GM21737 (cell line): ENCODE data around the gene OSBPL9.

Source experiments
- ATAC-seq: cut with Tn5 transposase; IDR thresholded peaks from one replicate; pipeline ENCODE4 v1.9.1; 2021; ENCODE audit warnings: mild to moderate bottlenecking, moderate library complexity; ENCODE audit not compliant: unreplicated experiment

OSBPL9 gene

DNA sequence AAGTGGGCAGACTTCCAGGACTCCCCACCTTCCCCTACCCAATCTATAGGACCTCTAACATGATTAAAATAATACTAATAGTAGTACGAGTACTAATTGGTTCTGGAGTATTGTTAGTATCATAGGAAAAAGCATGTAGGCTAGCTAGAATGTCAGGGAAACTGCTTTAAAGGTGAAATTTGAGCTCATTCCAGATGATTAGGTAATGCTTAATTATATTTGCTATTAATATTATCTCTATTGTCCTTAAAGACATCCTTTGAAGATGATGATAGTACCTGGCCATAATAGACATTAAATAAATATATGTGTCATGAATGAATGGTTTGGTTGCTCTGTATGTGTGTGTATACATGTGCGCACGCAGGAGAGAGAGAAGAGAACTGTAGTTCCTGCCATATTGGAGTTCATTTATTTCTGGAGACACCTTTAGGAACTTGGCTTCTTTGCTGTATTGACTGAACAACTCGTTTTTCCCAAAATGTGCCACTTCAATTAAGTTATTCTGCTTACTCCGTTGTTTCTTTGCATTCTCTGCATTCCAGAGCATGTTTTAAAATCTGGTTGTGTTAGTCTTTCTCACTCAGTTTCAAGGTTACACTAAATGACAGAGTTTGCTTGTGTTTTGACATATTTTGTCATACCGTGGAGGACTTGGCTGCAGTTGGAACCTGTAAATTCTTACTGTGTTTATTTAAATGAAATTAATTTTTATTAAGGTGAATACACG lies 117.1 kb downstream of the OSBPL9 start:
- no peak for ATAC-seq

DNA sequence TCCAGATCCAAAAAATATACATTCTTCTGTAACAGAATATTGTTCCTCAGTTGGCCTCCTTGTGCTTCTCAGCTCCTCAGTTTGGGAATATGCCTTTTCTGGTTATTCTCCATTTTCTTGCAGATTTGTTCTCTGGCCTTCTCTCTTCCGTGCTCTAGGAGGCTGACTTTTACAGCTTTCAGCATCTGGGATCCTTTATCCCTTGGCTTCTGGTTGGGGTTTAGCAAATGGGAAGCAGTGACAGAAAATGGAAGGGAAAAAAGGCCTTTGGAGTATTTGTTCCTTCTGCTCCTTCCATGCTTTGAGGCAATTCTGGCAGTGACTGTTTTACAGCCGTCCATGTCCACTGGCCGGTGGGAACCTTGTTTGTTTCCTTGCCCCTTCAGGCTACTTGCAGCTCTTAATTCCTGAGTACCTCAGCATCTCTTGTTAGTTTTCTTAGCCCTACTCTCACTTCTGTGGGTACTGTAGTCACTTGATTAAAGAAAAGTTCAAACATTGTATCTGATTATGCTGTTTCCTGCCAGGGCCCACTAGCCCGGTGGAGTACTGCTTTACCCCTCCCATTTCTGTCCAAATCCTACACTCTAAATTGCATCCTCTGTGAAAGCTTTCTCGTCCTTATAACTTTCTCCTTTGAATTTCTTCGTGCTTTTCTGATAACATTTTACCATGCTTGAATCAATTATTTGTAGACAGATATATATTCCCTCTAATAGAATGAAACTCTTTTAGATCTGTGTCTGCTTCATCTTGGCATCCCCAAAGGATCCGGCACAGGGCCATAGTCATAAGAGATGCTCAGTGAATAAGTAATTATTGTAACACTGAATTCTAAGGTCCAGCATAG lies 118.2 kb downstream of the OSBPL9 start:
- ATAC-seq, result no peak

DNA sequence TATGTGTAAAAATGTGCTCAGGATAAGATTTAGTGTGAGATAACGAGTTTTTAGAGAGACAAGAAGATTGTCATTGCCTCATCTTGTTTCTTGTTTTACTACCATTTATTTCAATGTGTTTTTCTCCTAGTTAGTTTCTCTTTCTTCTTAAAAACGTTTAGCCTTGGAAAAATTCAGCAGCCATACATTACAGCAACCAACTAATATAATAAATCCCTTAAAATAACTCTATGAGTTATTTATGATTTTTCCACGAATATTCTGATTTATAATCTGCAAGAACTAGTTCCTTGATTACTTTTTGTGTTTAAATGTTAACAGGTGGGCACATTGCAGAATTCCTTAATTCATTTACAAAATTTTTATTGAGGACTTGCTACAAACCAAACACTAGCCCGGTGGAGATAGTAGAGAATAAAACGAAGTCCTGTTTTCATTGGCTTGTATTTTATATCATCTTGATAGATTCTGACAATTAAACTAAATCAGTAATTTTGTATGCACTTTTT lies 118.9 kb downstream of the OSBPL9 start:
- no peak for ATAC-seq

GRCh38 chr1:51736702-51737101 lies 119.8 kb downstream of the OSBPL9 start:
- ATAC-seq, result no peak

DNA sequence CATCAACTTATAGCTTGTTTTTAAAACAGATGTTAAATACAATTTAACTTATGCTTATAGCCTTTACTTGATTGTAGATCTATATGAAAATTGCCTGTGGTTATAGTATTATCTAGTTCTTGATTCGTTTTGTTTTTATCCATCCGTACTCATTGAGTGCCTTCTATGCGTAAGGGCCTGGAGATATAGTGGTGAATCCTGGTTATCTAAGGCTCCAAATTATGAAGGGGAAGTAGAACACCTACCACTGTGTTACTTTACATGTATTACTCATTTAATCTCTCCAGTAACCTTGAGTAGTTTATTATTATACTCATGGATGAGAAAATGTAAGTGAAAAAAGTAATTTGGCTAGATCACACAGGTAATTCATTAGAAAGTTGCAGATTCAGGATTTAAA lies 121.8 kb downstream of the OSBPL9 start:
- no peak for ATAC-seq

- no peak for ATAC-seq
These were observed 123.8 kb downstream of the OSBPL9 start for GRCh38 chr1:51740652-51741051.

GRCh38 chr1:51741121-51741681 lies 124.3 kb downstream of the OSBPL9 start:
- no peak for ATAC-seq

GRCh38 chr1:51744506-51745303 lies 127.8 kb downstream of the OSBPL9 start:
- ATAC-seq, result no peak

DNA sequence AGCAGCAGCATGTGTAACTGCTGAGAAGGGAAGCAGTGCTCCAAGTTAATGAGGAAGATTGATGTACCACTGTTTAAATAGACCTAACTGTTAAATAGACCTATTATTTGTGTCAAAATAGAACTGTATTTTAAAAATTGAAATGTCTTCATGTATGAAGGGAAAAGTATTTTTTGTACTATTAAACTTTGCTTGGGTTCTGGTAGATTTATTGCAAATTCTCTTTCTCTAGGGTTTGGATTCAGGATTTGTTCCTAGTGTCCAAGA lies 128.3 kb downstream of the OSBPL9 start:
- ATAC-seq, result no peak

DNA sequence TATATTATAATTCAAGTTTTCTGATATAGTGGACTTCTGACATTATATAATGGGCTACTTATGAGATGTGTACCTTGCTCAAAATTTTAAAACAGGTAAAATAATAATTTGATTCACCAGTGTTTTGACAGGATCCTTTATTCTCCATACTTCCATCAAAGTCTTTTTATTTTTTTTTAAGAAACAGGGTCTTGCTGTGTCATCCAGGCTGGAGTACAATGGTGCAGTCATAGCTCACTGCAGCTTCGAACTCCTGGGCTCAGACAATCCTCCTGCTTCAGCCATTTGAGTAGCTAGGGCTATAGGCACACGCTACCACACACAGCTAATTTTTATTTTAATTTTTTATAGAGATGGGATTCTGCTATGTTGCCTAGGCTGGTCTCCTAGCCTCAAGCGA lies 132.3 kb downstream of the OSBPL9 start:
- no peak for ATAC-seq

GRCh38 chr1:51750218-51750617 lies 133.3 kb downstream of the OSBPL9 start:
- no peak for ATAC-seq

- ATAC-seq, result no peak
These were observed 133.8 kb downstream of the OSBPL9 start for GRCh38 chr1:51750729-51751128.

DNA sequence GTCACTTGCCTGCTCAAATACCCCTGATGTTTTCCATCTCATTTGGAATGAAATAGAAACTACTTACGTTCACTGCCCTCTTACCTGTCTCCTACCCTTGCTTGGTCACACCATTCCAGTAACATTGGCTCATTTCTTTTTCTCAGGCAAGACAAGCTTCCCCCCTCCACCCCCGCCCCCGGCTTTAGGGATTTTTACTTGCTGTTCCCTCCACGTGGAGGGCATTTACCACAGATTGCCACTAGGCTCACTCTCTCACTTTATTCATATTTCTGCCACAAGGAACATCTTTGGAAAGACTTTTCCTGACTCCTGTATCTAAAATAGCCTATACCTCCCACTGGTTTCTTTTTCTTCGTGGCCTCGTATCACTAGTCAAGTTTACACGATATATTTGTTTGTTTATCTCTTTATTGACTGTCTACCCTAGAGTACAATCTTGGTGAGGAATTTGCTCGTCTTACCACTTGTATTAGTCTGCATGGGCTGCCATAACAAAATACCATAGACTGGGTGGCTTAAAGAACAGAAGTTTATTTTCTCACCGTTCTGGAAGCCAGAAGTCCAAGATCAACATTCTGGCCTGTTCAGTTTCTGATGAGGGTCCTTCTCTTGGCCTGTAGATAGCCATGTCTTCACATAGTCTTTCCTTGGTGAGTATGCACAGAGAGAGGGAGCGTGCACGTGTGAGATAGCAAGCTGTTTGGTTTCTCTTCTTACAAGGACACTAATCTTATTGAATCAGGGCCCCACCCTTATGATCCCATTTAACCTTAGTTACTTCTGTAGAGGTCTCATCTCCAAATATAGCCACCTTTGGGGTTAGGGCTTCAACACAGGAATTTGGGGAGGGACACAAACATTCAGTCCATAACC lies 135.4 kb downstream of the OSBPL9 start:
- no peak for ATAC-seq

- ATAC-seq, result no peak
These were observed 137.1 kb downstream of the OSBPL9 start for GRCh38 chr1:51753969-51754368.

DNA sequence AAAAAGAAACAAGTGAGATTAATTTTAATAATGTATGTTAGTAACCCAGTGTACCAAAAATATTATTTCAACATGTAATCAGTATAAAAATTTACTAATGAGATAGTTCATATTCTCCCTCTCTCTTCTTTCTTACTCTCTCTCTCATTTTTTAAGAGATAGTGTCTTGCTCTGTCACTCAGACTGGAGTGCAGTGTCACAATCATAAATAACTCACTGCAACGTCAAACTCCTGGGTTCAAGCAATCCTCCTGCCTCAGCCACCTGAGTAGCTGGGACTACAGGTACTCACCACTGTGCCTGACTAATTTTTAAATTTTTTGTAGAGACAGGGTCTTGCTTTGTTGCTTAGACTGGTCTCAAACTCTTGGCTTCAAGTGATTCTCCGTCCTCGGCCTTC lies 137.8 kb downstream of the OSBPL9 start:
- no peak for ATAC-seq

DNA sequence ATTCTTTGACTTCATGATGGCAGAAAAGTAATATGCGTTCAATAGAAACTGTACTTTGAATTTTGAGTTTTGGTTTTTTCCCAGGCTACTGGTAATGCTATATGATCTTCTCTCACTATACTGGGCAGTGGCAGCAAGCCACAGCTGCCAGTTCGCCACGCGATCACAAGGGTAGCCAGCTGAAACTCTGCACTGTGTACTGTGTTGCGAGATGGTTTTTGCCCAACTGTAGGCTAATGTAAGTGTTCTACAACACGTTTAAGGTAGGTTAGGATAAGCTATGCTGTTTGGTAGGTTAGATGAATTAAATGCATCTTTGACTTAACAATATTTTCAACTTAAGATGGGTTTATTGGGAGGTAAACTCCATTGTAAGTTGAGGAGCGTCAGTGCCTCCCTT lies 138.5 kb downstream of the OSBPL9 start:
- no peak for ATAC-seq

DNA sequence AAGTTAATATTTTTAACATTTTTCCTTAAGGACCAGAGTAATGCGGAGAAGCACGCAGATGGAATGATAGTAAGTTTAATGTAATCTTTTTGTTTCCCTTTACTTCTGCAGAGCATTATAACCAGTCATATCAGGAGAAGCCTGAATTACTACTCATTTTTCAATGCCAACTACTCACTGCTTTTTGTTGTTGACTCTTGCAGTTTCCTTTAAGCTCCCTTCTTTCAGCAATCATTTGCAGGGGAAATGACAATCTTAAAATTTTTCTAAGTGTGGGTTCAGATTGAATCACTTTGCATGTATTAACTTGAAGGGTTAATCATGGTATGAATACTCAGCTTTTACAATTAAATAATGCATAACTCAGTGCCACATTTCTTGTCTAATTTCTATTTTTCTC lies 139.4 kb downstream of the OSBPL9 start:
- ATAC-seq, result no peak

DNA sequence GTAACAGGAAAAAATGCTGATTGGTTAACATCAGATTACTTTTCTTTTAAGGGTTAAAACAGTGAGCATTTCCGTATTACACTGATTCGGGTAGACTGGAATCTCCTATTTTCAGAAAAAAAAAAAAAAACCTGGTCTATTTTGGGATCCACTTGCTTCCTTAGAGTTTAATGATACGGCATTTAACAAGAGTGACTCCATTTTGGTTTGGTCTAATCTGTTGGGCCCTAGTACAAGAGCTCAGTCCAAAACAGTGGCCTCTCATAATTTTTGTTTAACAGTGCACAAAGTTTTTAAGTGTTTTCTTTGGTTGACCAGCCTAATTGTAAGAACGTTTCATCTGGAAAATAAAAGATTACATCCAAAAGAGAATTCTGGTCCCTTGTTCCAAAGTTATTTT lies 141.4 kb downstream of the OSBPL9 start:
- no peak for ATAC-seq

DNA sequence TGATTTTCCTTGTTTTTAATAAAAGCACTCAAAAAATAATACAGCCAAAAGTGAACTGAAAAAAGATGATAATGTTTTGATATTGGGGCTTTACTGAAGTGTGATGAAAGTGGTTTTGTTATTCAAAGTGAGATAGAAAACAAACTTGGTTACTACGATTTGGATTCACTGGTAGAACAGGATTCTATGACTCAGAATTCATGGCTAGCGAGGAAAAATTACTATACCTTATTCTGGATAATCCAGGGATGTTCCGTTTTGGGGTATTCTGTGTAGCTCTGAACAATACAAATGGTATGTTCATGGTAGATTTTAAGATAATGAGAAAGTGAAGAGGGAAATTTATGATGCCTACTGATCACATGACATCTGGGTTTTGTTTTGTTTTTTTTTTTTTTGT lies 144.0 kb downstream of the OSBPL9 start:
- ATAC-seq, result no peak

- no peak for ATAC-seq
These were observed 144.5 kb downstream of the OSBPL9 start for GRCh38 chr1:51761351-51761750.
